H54 (cell line): ENCODE results near the gene PLEKHA6.
"Not testable (repeated sequence)": the region's sequence is repeated elsewhere in the genome, so short reads cannot be mapped to it uniquely, and the experiment has no call there.

Source experiments
- DNase-seq: peaks from one replicate; pipeline ENCODE4 v3.0.0; 2011; ENCODE audit warnings: low spot score, mixed read lengths; ENCODE audit not compliant: insufficient read length
- FAIRE-seq: peaks from 3 replicates; lab custom pipeline; 2011; peaks lifted over from hg19 to GRCh38; lab: Jason Lieb, UNC
- POLR2A ChIP-seq: IDR thresholded peaks from 2 replicates; pipeline ENCODE4 v1.6.1; 2011; ENCODE audit warnings: low read depth, mild to moderate bottlenecking, low read length

PLEKHA6 gene

DNA sequence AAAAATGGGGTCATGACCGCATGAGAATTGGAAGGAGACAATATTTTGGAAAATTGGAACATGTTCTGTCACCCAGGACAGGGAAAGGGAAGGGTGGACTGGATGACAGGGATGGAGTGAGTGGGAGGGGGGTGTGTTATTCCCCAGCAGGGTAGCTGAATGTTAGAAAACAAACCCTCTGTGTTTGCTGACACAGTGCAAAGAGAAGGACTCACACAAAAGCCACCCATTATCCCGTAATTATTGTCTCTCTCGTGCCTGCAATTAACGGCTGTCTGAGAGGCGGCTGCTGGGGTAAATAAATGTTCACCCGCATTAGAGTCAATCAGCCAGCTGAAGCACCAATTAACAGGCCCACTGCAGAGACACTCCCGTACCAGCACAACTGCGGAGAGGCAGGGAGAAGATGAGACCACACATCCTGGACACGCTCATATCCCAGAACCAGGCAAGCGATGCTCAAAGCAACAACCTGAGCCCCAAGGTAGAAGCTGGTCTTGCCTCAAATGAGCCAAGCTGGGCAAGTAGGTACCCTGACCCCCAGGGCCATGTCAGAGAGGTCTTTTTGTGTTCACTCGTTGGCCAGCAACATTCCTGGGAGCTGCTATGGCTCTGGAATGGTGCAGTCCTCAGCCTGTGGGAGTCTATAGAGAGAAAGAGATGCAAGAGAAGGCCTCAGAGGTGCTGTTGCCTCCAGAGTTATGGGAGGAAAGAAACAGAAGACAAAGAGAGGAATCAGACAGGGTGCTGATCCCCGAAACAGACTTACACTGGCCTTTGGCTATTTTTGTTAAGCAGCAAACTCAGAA is 19.4 kb downstream of the PLEKHA6 start:
- FAIRE-seq = no peak
- DNase-seq = no peak

DNA sequence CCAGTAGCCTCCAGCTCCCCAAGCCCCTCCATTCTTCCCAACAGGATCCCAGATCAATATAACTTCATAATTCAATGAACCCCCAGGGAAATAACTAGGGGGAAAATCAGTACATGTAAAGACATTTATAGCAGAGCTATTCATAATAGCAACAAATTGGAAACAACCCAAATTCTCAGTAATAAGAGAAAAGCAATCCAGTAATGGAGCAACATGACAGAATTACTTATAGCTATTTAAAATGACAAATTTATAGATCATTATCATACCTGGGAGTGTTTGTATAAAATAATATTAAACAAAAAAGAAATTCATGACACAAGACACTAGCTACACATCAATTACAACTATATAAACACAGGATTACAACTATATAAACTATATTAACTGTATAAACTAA is 20.2 kb downstream of the PLEKHA6 start:
- no peak for FAIRE-seq
- no peak for DNase-seq
- TF ChIP-seq POLR2A = no peak

More for the DNA sequence above, 19.4 kb downstream of the PLEKHA6 start:
- TF ChIP-seq POLR2A = no peak

DNA sequence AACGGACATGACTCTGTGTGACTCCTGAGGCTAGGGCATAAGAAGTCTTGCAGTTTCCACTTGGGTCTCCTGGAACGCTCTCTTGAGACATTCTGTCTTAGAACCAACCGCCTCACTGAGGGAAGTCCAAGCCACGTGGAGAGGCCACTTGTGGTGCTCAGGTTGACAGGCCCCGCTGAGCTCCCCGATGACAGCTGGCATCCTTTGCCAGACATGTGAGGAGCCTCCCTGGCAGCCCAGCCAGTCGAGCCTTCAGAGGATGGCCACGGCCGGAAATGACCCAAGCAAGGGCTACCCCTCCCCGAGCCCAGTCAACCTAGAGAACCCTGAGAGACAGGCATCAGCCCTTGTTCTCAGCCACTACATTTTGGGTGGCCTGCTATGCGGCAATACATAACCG is 20.7 kb downstream of the PLEKHA6 start:
- TF ChIP-seq POLR2A = no peak
- FAIRE-seq (no peak), DNase-seq (no peak)

DNA sequence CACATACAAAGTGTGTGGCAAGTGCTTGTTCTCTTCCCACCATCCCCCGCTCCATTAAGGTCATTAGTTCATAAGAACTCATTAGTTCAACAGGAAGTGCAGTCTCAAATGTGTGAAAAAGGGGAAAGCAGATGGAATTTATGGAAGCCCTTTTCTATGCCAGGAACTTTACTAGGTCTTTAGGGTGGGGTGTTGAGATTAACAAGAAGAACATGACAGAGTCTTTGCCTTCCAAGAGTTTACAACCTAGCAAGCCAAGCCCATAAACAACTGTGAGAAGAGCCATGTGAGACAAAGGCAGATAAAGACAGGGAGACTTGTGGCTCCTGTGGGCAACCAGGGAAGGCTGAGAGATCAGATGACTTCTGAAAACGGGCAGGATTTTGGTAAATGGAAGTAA is 21.4 kb downstream of the PLEKHA6 start:
- TF ChIP-seq POLR2A = no peak
- FAIRE-seq (no peak), DNase-seq (no peak)

DNA sequence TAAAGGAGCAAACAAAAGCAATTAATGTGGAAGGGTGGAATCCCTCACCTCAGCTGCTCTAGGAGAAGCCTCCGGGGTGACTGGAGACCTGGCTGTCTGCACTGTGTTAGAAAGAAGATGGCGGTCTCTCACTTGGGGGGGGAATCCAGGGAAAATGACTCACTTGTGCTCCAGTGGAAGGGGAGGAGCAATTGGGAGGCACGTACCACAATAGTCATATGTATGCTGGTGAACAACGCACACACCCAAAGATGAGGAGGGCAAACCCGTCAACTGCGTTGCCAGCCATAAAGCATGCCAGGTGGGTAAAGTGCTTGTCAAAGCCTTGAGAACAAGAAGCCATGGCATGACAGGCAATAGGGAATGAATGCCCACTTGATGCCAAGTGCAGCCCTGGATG is 22.1 kb downstream of the PLEKHA6 start:
- no peak for FAIRE-seq

DNA sequence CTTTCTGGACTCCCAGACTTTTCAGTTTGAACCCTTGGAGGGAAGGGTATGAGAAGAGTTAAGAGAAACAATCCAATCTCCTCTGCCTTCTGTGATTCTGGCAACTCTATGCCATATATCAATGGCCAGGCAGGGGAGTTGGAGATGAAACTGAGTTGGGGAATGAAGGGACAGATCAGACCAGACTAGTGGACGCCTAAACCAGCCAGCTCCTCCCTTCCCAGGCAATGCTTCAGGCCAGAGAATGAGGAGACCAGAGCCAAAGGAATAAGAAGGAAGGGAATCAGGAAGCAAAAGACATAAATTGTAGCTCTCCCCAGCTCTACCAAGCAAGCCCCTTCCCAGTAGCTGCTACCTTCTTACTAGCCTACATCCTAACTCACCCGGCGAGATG is 22.7 kb downstream of the PLEKHA6 start:
- TF ChIP-seq POLR2A = no peak
- FAIRE-seq (no peak), DNase-seq (no peak)

More for the DNA sequence above, 22.1 kb downstream of the PLEKHA6 start:
- TF ChIP-seq POLR2A = no peak
- no peak for DNase-seq

DNA sequence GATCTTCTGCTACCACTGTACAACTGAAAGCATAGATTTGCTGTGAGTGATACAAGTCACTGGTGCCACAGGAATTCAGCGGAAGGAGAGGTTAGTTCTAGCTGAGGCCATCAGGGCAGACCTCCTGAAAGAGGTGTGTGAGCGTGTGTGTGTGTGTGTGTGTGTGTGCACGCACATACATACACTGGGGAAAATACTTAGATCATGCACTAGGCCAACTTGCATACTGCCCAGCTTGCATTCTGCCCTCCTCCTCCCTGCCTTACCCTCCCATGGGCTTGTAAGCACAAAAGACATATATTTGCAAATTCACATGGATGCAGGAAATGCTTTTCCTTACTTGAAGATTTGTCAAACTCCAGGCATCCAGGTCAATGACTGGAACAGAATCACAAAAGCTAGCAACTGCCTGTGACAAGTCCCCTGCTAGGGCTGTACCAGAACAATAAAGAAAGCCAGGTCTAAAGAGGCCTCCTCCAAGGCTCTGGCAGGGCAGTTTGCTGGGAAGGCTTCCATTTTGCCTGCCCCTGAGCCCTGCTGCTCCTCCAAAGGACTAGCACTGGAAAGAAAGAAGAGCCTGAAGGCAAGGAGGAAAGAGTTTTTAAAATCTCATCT is 23.2 kb downstream of the PLEKHA6 start:
- TF ChIP-seq POLR2A = no peak
- no peak for FAIRE-seq
- no peak for DNase-seq

DNA sequence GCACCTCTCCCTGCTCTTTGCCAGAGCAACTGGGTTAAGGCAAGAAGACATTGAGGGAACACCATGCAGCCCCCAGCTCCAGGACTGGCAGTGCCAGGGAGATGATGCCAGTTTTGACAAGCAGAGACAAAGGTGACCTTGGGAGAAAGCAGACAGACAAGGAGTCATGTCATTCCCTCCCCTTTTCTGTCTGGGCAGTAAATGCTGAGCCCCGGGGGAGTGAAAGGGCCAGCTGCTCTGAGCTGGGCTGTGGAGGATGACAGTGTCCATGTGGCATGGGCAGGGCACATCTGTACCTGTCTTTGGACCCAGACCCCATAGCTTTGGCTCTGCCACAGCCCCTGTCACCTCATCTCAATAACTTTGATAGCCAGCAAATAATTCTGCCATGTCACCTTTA is 24.2 kb downstream of the PLEKHA6 start:
- TF ChIP-seq POLR2A = no peak
- FAIRE-seq (no peak), DNase-seq (no peak)

DNA sequence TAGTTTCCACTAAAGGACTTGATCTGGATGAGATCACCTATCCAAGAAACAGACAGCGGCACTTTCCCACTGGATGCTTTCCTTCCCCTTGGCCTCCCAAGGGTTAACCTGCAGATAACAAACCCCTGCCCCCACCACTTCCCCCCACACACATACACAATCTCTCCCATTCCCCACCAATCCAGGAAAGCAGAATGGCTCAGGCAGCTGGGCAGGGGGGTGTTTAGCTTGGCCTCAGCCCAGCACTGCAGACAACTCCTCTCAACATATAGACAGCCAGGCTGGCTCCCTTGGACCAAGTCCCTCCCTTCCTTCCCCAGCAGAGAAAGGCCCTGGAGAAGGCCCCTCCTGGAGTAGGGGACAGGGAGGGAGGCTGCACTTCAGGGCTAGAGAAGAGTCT is 24.6 kb downstream of the PLEKHA6 start:
- FAIRE-seq (no peak), DNase-seq (no peak)
- no peak for TF ChIP-seq POLR2A

DNA sequence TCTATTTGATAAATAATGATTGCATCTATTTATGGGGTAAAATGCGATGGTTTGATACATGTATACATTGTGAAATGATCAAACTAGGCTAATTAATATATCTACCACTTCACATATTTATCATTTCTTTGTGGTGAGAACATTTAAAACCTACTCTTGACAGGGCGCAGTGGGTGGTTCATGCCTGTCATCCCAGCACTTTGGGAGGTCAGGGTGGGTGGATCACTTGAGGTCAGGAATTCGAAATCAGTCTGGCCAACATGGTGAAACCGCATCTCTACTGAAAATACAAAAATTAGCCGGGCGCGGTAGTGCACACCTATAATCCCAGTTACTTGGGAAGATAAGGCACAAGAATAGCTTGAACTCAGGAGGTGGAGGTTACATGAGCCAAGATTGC is 25.3 kb downstream of the PLEKHA6 start:
- no peak for TF ChIP-seq POLR2A
- FAIRE-seq = no peak
- DNase-seq = no peak

DNA sequence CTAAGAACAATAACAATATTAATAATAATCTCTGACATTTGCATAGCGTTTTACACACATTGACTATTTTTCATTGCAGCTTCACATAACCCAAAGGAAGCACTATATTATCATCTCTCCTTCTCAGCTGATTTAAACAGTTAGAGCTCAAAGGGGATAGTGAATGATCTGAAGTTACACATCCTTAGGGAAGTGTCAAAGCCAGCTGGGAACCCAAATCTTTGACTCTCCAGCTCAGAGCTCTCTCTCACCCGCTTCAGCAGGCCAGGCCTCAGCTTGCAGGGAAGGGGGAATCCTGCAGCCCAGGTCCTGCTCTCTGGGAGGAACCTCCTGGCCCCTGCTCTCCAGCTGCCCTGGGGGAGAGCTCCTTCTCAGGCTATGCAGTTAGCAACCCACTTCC is 26.3 kb downstream of the PLEKHA6 start:
- TF ChIP-seq POLR2A = no peak
- FAIRE-seq = no peak
- DNase-seq = no peak

DNA sequence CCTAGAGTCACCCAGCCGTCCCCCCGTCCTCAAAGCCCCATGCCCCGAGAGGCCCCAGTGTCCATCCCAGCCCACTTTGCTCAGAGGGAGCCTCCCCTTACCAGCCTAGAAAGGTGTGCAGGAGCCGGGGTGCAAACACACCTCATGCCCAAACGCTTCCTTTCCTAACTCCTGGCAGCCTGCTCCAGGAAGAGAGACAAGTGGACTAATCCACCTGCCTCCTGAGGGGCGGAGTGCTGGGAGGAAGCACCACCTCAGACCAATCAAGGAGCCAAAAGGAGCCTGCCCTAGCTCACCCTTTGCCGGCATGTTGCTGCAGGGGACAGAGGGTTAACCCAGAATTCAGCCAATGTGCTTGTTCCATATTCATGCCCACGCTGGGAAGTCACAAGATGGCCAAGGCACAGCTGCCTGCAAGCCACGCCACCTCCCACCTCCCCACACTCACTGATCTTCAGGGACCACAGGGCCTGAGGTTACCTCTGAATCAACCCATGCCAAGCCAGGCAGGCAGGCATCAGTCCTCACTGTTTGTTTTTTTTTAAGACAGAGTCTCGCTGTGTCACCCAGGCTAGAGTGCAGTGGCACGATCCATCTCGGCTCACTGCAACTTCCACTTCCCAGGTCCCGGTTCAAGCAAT is 27.8 kb downstream of the PLEKHA6 start:
- FAIRE-seq (no peak), DNase-seq (no peak)
- no peak for TF ChIP-seq POLR2A

DNA sequence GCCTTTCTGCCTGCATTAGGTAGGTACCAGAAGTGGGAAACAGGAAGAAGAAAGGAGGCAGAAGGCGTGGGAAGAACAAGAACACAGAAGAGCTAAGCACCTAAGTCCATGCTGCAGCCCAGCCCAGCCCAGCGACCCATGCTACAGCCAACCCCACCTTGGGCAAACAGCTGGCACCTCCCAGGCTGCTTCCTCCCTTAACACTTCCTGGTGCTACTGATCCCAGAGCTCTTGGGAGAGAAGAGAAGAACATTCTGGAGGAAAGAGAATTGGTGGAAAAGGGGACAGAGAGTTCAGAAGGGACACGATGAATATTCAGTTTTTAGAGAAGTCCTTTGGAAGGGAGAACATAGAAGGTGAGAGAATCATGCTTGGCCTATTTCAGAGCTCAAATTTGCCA is 28.5 kb downstream of the PLEKHA6 start:
- FAIRE-seq (no peak), DNase-seq (no peak)
- TF ChIP-seq POLR2A = no peak

DNA sequence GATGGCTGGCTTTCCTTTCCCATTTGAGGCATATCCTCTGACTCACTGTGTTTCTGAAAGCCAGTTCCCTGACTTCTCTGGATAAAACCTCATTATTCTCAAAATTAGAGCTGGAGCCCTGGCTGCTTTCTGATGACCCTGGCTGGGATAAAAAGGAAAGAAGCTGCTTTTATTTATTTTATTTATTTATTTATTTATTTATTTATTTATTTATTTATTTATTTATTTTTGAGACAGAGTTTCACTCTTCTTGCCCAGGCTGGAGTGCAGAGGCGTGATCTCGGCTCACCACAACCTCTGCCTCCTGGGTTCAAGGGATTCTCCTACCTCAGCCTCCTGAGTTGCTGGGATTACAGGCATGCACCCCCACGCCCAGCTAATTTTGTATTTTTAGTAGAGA is 31.9 kb downstream of the PLEKHA6 start:
- DNase-seq, FAIRE-seq: not testable (repeated sequence)

DNA sequence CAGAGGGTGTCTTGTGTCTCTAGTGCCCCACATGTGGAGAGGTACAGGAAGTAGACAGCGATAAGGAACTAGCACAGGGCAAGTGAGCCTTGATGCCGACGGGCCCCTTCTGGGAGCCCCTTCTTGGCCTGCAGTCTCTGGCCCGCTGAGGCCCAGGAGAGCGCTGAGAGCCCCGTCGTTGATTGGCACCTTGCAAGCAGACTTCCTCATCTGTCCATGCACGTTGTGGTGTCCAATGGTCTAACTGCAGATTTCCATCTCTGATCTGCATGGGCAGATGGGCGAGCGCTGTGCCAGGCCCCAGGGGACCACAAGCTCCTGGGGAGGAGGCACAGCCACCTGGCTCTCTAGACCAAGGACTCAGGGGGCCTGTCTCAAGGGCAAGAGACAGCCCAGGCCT is 32.4 kb downstream of the PLEKHA6 start:
- no peak for TF ChIP-seq POLR2A
- no peak for FAIRE-seq
- no peak for DNase-seq
